IPS-15b (cell line): Measurements from ENCODE around the gene RNF40.
"Not testable (repeated sequence)": the region's sequence is repeated elsewhere in the genome, so short reads cannot be mapped to it uniquely, and the experiment has no call there.

Experiments used
- H3K27me3 ChIP-seq: one replicate; pipeline ENCODE4 v1.6.1; 2013; ENCODE audit warnings: low read length; ENCODE audit not compliant: control insufficient read depth, insufficient read depth
- H3K36me3 ChIP-seq: one replicate; pipeline ENCODE4 v1.6.1; 2013; ENCODE audit warnings: low read length; ENCODE audit not compliant: control insufficient read depth, insufficient read depth
- H3K4me1 ChIP-seq: one replicate; pipeline ENCODE4 v1.6.1; 2013; ENCODE audit warnings: mild to moderate bottlenecking, low read length; ENCODE audit not compliant: control insufficient read depth, insufficient read depth
- H3K4me3 ChIP-seq: one replicate; pipeline ENCODE4 v1.5.1; 2013; ENCODE audit warnings: low read depth, low read length
- H3K9ac ChIP-seq: one replicate; pipeline ENCODE4 v1.6.1; 2013; ENCODE audit warnings: low read depth, mild to moderate bottlenecking, low read length
- H3K9me3 ChIP-seq: one replicate; pipeline ENCODE4 v1.6.1; 2013; ENCODE audit warnings: mild to moderate bottlenecking, low read length; ENCODE audit not compliant: control insufficient read depth, insufficient read depth

Gene RNF40

DNA sequence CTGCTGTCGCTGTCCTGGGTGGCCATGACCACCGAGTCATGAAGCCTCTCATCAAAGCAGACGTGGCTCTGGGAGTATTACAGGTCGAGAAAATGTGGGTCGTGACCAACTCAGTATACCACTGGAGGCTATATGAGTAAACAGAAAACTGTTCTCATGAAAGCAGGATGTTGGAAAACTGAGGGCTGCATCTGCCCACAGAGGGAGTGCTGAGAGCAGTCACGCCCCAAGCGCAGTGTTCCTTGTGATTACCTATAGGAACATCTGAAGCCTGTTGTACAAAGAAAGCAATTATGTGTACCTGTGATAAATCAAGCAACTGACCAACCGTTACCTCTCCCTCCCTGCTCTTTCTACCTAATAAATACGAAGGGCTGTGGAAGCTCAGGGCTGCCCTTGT, 59.3 kb downstream of the RNF40 start:
- not testable (repeated sequence) for H3K9ac ChIP-seq, H3K4me1 ChIP-seq, H3K36me3 ChIP-seq, H3K27me3 ChIP-seq, H3K4me3 ChIP-seq, H3K9me3 ChIP-seq

DNA sequence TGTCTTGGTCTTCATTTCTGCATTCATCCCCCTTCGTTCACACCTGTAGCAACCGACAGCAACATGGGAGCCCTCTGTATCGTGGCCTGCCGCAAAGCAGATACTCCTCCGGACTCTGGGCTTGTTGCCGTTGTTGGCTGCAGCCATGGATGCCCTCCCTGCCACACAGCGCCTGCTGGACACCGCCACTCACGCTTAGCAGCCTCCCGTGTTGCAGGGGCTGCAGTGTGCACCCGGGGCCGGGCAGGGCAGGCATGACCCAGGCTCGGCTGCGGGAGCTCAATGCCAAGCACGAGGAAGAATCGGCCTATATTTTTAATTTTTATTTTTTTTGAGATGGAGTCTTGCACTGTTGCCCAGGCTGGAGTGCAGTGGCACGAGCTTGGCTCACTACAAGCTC, 59.8 kb downstream of the RNF40 start:
- no peak overlapping the region for H3K4me3 ChIP-seq
- H3K27me3 ChIP-seq: peaks cover 2% of the 10 kb centered on the region
- no peak overlapping the region for H3K9ac ChIP-seq
- no peaks in the 10 kb centered on the region for H3K36me3 ChIP-seq
- no peaks in the 10 kb centered on the region for H3K4me1 ChIP-seq
- H3K9me3 ChIP-seq: no peaks in the 10 kb centered on the region
